Fibroblast of peridontal ligament (primary cell): ENCODE results near the gene TLR4.

ENCODE experiments used
- DNase-seq: peaks from one replicate; pipeline ENCODE4 v3.0.0-alpha.2; 2010; ENCODE audit errors: extremely low read depth

The TLR4 gene

GRCh38 chr9:117714282-117714681 lies 10.1 kb downstream of the TLR4 start:
- no peak for DNase-seq

GRCh38 chr9:117715411-117715989 lies 11.3 kb downstream of the TLR4 start:
- DNase-seq, result no peak

GRCh38 chr9:117718085-117718484 lies 13.9 kb downstream of the TLR4 start:
- no peak for DNase-seq

GRCh38 chr9:117718701-117719100 lies 14.5 kb downstream of the TLR4 start:
- DNase-seq, result no peak

- no peak for DNase-seq
Observed at GRCh38 chr9:117719161-117719920, 15.1 kb downstream of the TLR4 start.

GRCh38 chr9:117720066-117720465 lies 15.9 kb downstream of the TLR4 start:
- no peak for DNase-seq

GRCh38 chr9:117720555-117720954 lies 16.4 kb downstream of the TLR4 start:
- DNase-seq, result peak; percentile 11

GRCh38 chr9:117720987-117721386 lies 16.8 kb downstream of the TLR4 start:
- DNase-seq, result no peak

GRCh38 chr9:117722108-117722761 lies 18.0 kb downstream of the TLR4 start:
- DNase-seq, result no peak

- no peak for DNase-seq
Observed at GRCh38 chr9:117723986-117724625, 19.9 kb downstream of the TLR4 start.

- no peak for DNase-seq
Observed at GRCh38 chr9:117725426-117725887, 21.3 kb downstream of the TLR4 start.

GRCh38 chr9:117729375-117729774 lies 25.2 kb downstream of the TLR4 start:
- no peak for DNase-seq

GRCh38 chr9:117732494-117732893 lies 28.3 kb downstream of the TLR4 start:
- DNase-seq, result no peak

GRCh38 chr9:117733465-117733864 lies 29.3 kb downstream of the TLR4 start:
- no peak for DNase-seq

GRCh38 chr9:117734082-117734481 lies 29.9 kb downstream of the TLR4 start:
- no peak for DNase-seq

- no peak for DNase-seq
Observed at GRCh38 chr9:117734523-117735314, 30.5 kb downstream of the TLR4 start.

GRCh38 chr9:117737721-117738226 lies 33.6 kb downstream of the TLR4 start:
- DNase-seq, result no peak

- no peak for DNase-seq
Observed at GRCh38 chr9:117739206-117739605, 35.0 kb downstream of the TLR4 start.

GRCh38 chr9:117739624-117740347 lies 35.6 kb downstream of the TLR4 start:
- DNase-seq, result no peak

GRCh38 chr9:117742131-117742530 lies 37.9 kb downstream of the TLR4 start:
- no peak for DNase-seq

GRCh38 chr9:117744369-117744768 lies 40.2 kb downstream of the TLR4 start:
- no peak for DNase-seq
